ENCODE measurements around the gene CHD6. TPM values are rescaled to one million over a fixed set of nuclear protein-coding genes. Genes with fewer than 3 reads are reported as not detected.

The CHD6 gene
- total RNA-seq, 6 donors from 2014 or later: 25.4 to 62.9 (median 35.3) TPM

GRCh38 chr20:41533537-41534136, 84.5 kb downstream of the CHD6 start:
- DNase-seq: no peak
- no peak for ATAC-seq (ENCODE audit: low FRiP score in 2 of 2)
- TF ChIP-seq POLR2AphosphoS5 (IDR thresholded peaks at IDR 0.05) (no peak), POLR2A (IDR thresholded peaks at IDR 0.05) (no peak), CTCF (IDR thresholded peaks at IDR 0.05) (no peak), EP300 (IDR thresholded peaks at IDR 0.05) (no peak)

GRCh38 chr20:41532935-41533334, 85.2 kb downstream of the CHD6 start:
- no peaks in the 10 kb centered on the region for H3K9me3 ChIP-seq
- 88 to 90% methylated on average over 11 of the region's 11 CpGs for WGBS, 2 donors
- H3K36me3 ChIP-seq: peaks cover 0 to 10% (median 6%) of the 10 kb centered on the region in 4 donors
- no peak overlapping the region for H3K4me3 ChIP-seq
- ATAC-seq (ENCODE audit: low FRiP score in 2 of 2) (no peak), DNase-seq (peak in 1 of 2 donors; percentile 9)
- TF ChIP-seq EP300 (IDR thresholded peaks at IDR 0.05) (no peak), POLR2A (IDR thresholded peaks at IDR 0.05) (no peak), POLR2AphosphoS5 (IDR thresholded peaks at IDR 0.05) (no peak), CTCF (IDR thresholded peaks at IDR 0.05) (no peak)
- no peak overlapping the region for H3K27ac ChIP-seq
- H3K27me3 ChIP-seq: no peaks in the 10 kb centered on the region
- peaks cover 0 to 8% (median 0%) of the 10 kb centered on the region in 4 donors for H3K4me1 ChIP-seq

More at GRCh38 chr20:41533537-41534136, 84.5 kb downstream of the CHD6 start:
- Histone ChIP-seq H3K27me3 (no peaks in the 10 kb centered on the region), H3K9me3 (no peaks in the 10 kb centered on the region), H3K4me1 (peaks cover 0 to 8% (median 0%) of the 10 kb centered on the region in 4 donors), H3K27ac (no peak overlapping the region), H3K4me3 (no peak overlapping the region), H3K36me3 (peaks cover 0 to 10% (median 6%) of the 10 kb centered on the region in 4 donors)
- WGBS, 2 donors: 42 to 51% methylated on average over 2 of the region's 2 CpGs

- WGBS, 2 donors: 82 to 84% methylated on average over 3 of the region's 3 CpGs
- TF ChIP-seq POLR2A (IDR thresholded peaks at IDR 0.05) (no peak), EP300 (IDR thresholded peaks at IDR 0.05) (no peak), CTCF (IDR thresholded peaks at IDR 0.05) (no peak), POLR2AphosphoS5 (IDR thresholded peaks at IDR 0.05) (no peak)
- Histone ChIP-seq H3K36me3 (peaks cover 0 to 10% (median 6%) of the 10 kb centered on the region in 4 donors), H3K4me1 (peaks cover 0 to 8% (median 0%) of the 10 kb centered on the region in 4 donors), H3K27ac (no peak overlapping the region), H3K9me3 (no peaks in the 10 kb centered on the region), H3K27me3 (no peaks in the 10 kb centered on the region), H3K4me3 (no peak overlapping the region)
- ATAC-seq (ENCODE audit: low FRiP score in 2 of 2) (no peak), DNase-seq (no peak)
These were observed 86.5 kb downstream of the CHD6 start for GRCh38 chr20:41531518-41532275.

- peaks cover 0 to 8% (median under 1%) of the 10 kb centered on the region in 4 donors for H3K4me1 ChIP-seq
- TF ChIP-seq POLR2A (IDR thresholded peaks at IDR 0.05) (no peak), EP300 (IDR thresholded peaks at IDR 0.05) (no peak), CTCF (IDR thresholded peaks at IDR 0.05) (no peak), POLR2AphosphoS5 (IDR thresholded peaks at IDR 0.05) (no peak)
- no peaks in the 10 kb centered on the region for H3K9me3 ChIP-seq
- ATAC-seq (ENCODE audit: low FRiP score in 2 of 2) (no peak), DNase-seq (no peak)
- 87 to 90% methylated on average over 1 of the region's 1 CpG for WGBS, 2 donors
- H3K27me3 ChIP-seq: no peaks in the 10 kb centered on the region
- H3K4me3 ChIP-seq: no peak overlapping the region
- H3K36me3 ChIP-seq: peaks cover 0 to 10% (median 6%) of the 10 kb centered on the region in 4 donors
- no peak overlapping the region for H3K27ac ChIP-seq
These were observed 87.3 kb downstream of the CHD6 start for GRCh38 chr20:41530923-41531322.

Measured in upper lobe of left lung (tissue), 6 donors.